ENCODE data around the gene SLC26A6. TPM values are rescaled to one million over a fixed set of nuclear protein-coding genes. Genes with fewer than 3 reads are reported as not detected.

The SLC26A6 gene
- total and polyA plus RNA-seq, 2 of the 13 experiments (the other 11 are each of a cell fraction or from before 2014, with no cell fraction given): 40.7 to 184 TPM

DNA sequence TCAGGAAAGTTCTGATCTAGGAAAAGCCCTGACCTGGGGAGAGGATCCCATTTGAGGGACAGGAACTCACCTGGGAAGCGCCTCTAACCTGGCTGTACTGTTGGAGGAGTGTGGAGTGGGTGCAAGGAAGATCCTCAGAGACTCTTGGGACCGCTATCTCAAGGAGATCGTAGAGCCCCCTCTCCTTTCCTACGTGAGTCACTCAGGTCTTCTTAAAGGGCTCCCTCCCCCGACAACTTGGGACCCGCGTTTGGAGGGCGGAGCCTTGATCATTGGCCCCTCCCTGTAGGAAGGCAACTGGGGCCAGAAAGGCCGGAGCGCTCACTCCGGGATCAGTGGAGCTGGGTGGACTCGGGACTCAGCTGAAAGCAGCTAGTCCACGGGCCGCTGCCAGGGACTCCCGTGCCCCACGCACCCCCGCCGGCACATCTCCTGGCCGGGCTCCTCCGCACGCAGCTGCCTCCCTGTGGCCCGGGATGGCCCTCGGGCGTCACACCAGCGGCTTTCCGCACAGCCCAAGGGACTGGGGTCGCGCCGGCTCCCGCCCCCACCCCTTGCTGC lies 520 bp downstream of the SLC26A6 start (continued):
- TF ChIP-seq, protein P1, sequence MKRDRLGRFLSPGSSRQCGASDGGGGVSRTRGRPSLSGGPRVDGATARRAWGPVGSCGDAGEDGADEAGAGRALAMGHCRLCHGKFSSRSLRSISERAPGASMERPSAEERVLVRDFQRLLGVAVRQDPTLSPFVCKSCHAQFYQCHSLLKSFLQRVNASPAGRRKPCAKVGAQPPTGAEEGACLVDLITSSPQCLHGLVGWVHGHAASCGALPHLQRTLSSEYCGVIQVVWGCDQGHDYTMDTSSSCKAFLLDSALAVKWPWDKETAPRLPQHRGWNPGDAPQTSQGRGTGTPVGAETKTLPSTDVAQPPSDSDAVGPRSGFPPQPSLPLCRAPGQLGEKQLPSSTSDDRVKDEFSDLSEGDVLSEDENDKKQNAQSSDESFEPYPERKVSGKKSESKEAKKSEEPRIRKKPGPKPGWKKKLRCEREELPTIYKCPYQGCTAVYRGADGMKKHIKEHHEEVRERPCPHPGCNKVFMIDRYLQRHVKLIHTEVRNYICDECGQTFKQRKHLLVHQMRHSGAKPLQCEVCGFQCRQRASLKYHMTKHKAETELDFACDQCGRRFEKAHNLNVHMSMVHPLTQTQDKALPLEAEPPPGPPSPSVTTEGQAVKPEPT (CRISPR knock-in tag; IDR thresholded peaks at IDR 0.05; ENCODE audit: low read depth): 0 out of 2 replicates have a peak, but pooled peaks have one; percentile 15
- TF ChIP-seq ZNF441 (CRISPR knock-in tag; IDR thresholded peaks at IDR 0.05; ENCODE audit: borderline replicate concordance): peak; percentile 11; the same call in 1 of the 2 replicates
- TF ChIP-seq ELF3 (CRISPR knock-in tag; IDR thresholded peaks at IDR 0.05): 0 out of 2 replicates have a peak, but pooled peaks have one; percentile 4
- TF ChIP-seq, protein P2, sequence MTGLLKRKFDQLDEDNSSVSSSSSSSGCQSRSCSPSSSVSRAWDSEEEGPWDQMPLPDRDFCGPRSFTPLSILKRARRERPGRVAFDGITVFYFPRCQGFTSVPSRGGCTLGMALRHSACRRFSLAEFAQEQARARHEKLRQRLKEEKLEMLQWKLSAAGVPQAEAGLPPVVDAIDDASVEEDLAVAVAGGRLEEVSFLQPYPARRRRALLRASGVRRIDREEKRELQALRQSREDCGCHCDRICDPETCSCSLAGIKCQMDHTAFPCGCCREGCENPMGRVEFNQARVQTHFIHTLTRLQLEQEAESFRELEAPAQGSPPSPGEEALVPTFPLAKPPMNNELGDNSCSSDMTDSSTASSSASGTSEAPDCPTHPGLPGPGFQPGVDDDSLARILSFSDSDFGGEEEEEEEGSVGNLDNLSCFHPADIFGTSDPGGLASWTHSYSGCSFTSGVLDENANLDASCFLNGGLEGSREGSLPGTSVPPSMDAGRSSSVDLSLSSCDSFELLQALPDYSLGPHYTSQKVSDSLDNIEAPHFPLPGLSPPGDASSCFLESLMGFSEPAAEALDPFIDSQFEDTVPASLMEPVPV (CRISPR knock-in tag; IDR thresholded peaks at IDR 0.05): no peak; the same call in 1 of the 2 replicates
- TF ChIP-seq MTA1 (CRISPR knock-in tag; IDR thresholded peaks at IDR 0.05; ENCODE audit: borderline replicate concordance): 0 out of 2 replicates have a peak, but pooled peaks have one; percentile 4
- TF ChIP-seq CAMTA2 (CRISPR knock-in tag; IDR thresholded peaks at IDR 0.05; ENCODE audit: borderline replicate concordance): 0 out of 2 replicates have a peak, but pooled peaks have one; percentile 8
- TF ChIP-seq NFE2L1 (CRISPR knock-in tag; IDR thresholded peaks at IDR 0.05; ENCODE audit: borderline replicate concordance): peak; percentile 67; the same call in 1 of the 2 replicates
- TF ChIP-seq ZNF768 (CRISPR knock-in tag; IDR thresholded peaks at IDR 0.05): peak; percentile 26; the same call in 1 of the 2 replicates
- no peak for TF ChIP-seq PHF8 (CRISPR knock-in tag; IDR thresholded peaks at IDR 0.05)
- TF ChIP-seq DMAP1 (CRISPR knock-in tag; IDR thresholded peaks at IDR 0.05): 0 out of 2 replicates have a peak, but pooled peaks have one; percentile 10
- TF ChIP-seq ZNF24 (IDR thresholded peaks at IDR 0.05): no peak
- no peak for TF ChIP-seq SKI (IDR thresholded peaks at IDR 0.05; ENCODE audit: partially characterized antibody)
- TF ChIP-seq HNRNPH1 (optimal IDR thresholded peaks at IDR 0.05; ENCODE audit: low read depth, low read length): no peak
- peak; percentile 11 for TF ChIP-seq U2AF1 (optimal IDR thresholded peaks at IDR 0.05; ENCODE audit: low read depth, low read length)
- TF ChIP-seq, protein P3, sequence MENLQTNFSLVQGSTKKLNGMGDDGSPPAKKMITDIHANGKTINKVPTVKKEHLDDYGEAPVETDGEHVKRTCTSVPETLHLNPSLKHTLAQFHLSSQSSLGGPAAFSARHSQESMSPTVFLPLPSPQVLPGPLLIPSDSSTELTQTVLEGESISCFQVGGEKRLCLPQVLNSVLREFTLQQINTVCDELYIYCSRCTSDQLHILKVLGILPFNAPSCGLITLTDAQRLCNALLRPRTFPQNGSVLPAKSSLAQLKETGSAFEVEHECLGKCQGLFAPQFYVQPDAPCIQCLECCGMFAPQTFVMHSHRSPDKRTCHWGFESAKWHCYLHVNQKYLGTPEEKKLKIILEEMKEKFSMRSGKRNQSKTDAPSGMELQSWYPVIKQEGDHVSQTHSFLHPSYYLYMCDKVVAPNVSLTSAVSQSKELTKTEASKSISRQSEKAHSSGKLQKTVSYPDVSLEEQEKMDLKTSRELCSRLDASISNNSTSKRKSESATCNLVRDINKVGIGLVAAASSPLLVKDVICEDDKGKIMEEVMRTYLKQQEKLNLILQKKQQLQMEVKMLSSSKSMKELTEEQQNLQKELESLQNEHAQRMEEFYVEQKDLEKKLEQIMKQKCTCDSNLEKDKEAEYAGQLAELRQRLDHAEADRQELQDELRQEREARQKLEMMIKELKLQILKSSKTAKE (CRISPR knock-in tag; IDR thresholded peaks at IDR 0.05; ENCODE audit: borderline replicate concordance): 0 out of 2 replicates have a peak, but pooled peaks have one; percentile 16
- TF ChIP-seq HNRNPUL1 (IDR thresholded peaks at IDR 0.05; ENCODE audit: low read depth, low read length): no peak
- TF ChIP-seq ZFP41 (CRISPR knock-in tag; IDR thresholded peaks at IDR 0.05; ENCODE audit: borderline replicate concordance): 0 out of 2 replicates have a peak, but pooled peaks have one; percentile 35
- TF ChIP-seq, protein P4, sequence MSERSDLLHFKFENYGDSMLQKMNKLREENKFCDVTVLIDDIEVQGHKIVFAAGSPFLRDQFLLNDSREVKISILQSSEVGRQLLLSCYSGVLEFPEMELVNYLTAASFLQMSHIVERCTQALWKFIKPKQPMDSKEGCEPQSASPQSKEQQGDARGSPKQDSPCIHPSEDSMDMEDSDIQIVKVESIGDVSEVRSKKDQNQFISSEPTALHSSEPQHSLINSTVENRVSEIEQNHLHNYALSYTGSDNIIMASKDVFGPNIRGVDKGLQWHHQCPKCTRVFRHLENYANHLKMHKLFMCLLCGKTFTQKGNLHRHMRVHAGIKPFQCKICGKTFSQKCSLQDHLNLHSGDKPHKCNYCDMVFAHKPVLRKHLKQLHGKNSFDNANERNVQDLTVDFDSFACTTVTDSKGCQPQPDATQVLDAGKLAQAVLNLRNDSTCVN (CRISPR knock-in tag; IDR thresholded peaks at IDR 0.05; ENCODE audit: borderline replicate concordance): no peak
- no peak; the same call in 1 of the 2 replicates for TF ChIP-seq ZNF138 (CRISPR knock-in tag; IDR thresholded peaks at IDR 0.05; ENCODE audit: low read depth)
- TF ChIP-seq, protein P5, sequence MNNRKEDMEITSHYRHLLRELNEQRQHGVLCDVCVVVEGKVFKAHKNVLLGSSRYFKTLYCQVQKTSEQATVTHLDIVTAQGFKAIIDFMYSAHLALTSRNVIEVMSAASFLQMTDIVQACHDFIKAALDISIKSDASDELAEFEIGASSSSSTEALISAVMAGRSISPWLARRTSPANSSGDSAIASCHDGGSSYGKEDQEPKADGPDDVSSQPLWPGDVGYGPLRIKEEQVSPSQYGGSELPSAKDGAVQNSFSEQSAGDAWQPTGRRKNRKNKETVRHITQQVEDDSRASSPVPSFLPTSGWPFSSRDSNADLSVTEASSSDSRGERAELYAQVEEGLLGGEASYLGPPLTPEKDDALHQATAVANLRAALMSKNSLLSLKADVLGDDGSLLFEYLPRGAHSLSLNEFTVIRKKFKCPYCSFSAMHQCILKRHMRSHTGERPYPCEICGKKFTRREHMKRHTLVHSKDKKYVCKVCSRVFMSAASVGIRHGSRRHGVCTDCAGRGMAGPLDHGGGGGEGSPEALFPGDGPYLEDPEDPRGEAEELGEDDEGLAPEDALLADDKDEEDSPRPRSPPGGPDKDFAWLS (CRISPR knock-in tag; IDR thresholded peaks at IDR 0.05; ENCODE audit: borderline replicate concordance): 0 out of 2 replicates have a peak, but pooled peaks have one; percentile 10

Data from HepG2 (cell line).